IMR-90 (cell line): ENCODE data around the gene MAML3. TPM values are rescaled to one million over a fixed set of nuclear protein-coding genes. Genes with fewer than 3 reads are reported as not detected.

ENCODE experiments used
- ATAC-seq: fragments of 200-7000 bp; cut with Tn5 transposase; 2 replicates; pipeline ENCODE4 v1.9.1; 2020; ENCODE audit warnings: low read depth, mild to moderate bottlenecking, moderate library complexity
- BruUV-seq: library from RNA; stranded (reverse); fragments of 400-500 nt; replicated peaks from 2 replicates; lab custom pipeline; 2021; lab: Mats Ljungman, UMichigan
- CTCF ChIA-PET: fragments of 300-600 bp; formaldehyde crosslinking; extraction: SDS; loops from one replicate; lab custom pipeline; 2021; ENCODE audit warnings: antibody characterized with exemption; lab: Yijun Ruan, JAX
- POLR2A ChIA-PET: fragments of 300-600 bp; sonication (Branson Sonifier 250); formaldehyde crosslinking; loops from one replicate; lab custom pipeline; 2022; ENCODE audit warnings: antibody characterized with exemption; ENCODE audit not compliant: unreplicated experiment; lab: Charles Lee
- DNase-seq: peaks from one replicate; pipeline ENCODE4 v3.0.0; 2013
- H2AFZ ChIP-seq: replicated peaks from 2 replicates; pipeline ENCODE3; 2013; ENCODE audit warnings: low read length, mild to moderate bottlenecking; ENCODE audit not compliant: poor library complexity
- H2AK5ac ChIP-seq: 2 replicates; pipeline ENCODE4 v1.6.1; 2013; ENCODE audit warnings: low read depth, low read length, inconsistent platforms
- H2AK9ac ChIP-seq: replicated peaks from 2 replicates; pipeline ENCODE3; 2013; ENCODE audit warnings: mild to moderate bottlenecking, low read depth, low read length, moderate library complexity; ENCODE audit not compliant: poor library complexity
- H2BK120ac ChIP-seq: 2 replicates; pipeline ENCODE4 v1.6.1; 2013; ENCODE audit warnings: low read depth, low read length, inconsistent platforms
- H2BK15ac ChIP-seq: 3 replicates; pipeline ENCODE4 v1.6.1; 2013; ENCODE audit warnings: low read depth, low read length, inconsistent platforms
- H2BK20ac ChIP-seq: 2 replicates; pipeline ENCODE4 v1.6.1; 2013; ENCODE audit warnings: low read depth, mild to moderate bottlenecking, inconsistent platforms, low read length, moderate library complexity
- H2BK5ac ChIP-seq: 2 replicates; pipeline ENCODE4 v1.6.1; 2013; ENCODE audit warnings: mild to moderate bottlenecking, low read depth, low read length, inconsistent platforms; ENCODE audit not compliant: poor library complexity, severe bottlenecking
- H3K14ac ChIP-seq: replicated peaks from 2 replicates; pipeline ENCODE4 v1.6.1; 2013; ENCODE audit warnings: low read depth, low read length, inconsistent platforms
- H3K18ac ChIP-seq: 2 replicates; pipeline ENCODE4 v1.6.1; 2013; ENCODE audit warnings: low read depth, low read length, control low read depth
- H3K23ac ChIP-seq: 2 replicates; pipeline ENCODE4 v1.6.1; 2013; ENCODE audit warnings: low read depth, low read length, inconsistent platforms
- H3K27ac ChIP-seq: 2 replicates; pipeline ENCODE4 v1.5.1; 2013; ENCODE audit warnings: mild to moderate bottlenecking, control low read depth, low read length; ENCODE audit not compliant: insufficient read depth
- H3K27me3 ChIP-seq: 2 replicates; pipeline ENCODE4 v1.6.1; 2013; ENCODE audit warnings: low read length; ENCODE audit not compliant: control insufficient read depth, insufficient read depth
- H3K36me3 ChIP-seq: 2 replicates; pipeline ENCODE4 v1.6.1; 2013; ENCODE audit warnings: low read length, mixed read lengths; ENCODE audit not compliant: control insufficient read depth, insufficient read depth
- H3K4ac ChIP-seq: 2 replicates; pipeline ENCODE4 v1.6.1; 2013; ENCODE audit warnings: low read depth, low read length, inconsistent platforms
- H3K4me1 ChIP-seq: 2 replicates; pipeline ENCODE4 v1.6.1; 2013; ENCODE audit warnings: low read length, mixed read lengths; ENCODE audit not compliant: control insufficient read depth, insufficient read depth
- H3K4me2 ChIP-seq: 2 replicates; pipeline ENCODE4 v1.6.1; 2013; ENCODE audit warnings: low read depth, mild to moderate bottlenecking, control low read depth, low read length, moderate library complexity
- H3K4me3 ChIP-seq: 2 replicates; pipeline ENCODE4 v1.5.1; 2013; ENCODE audit warnings: low read depth, mild to moderate bottlenecking, control low read depth, low read length, moderate library complexity; ENCODE audit not compliant: insufficient read depth
- H3K56ac ChIP-seq: 2 replicates; pipeline ENCODE4 v1.6.1; 2013; ENCODE audit warnings: low read length, inconsistent platforms; ENCODE audit not compliant: insufficient read depth; ENCODE audit errors: extremely low read depth
- H3K79me1 ChIP-seq, 2 experiments: 2 replicates each; pipeline ENCODE4 v1.6.1; 2013; ENCODE audit warnings: low read length in 2 of 2, inconsistent platforms in 1 of 2, low read depth in 1 of 2
- H3K9ac ChIP-seq: 2 replicates; pipeline ENCODE4 v1.6.1; 2013; ENCODE audit warnings: low read depth, low read length, control low read depth
- H3K9me1 ChIP-seq: 2 replicates; pipeline ENCODE4 v1.6.1; 2013; ENCODE audit warnings: low read length, inconsistent platforms; ENCODE audit not compliant: insufficient read depth
- H3K9me3 ChIP-seq: 2 replicates; pipeline ENCODE4 v1.6.1; 2013; ENCODE audit warnings: low read length; ENCODE audit not compliant: control insufficient read depth, insufficient read depth
- H4K20me1 ChIP-seq: 2 replicates; pipeline ENCODE4 v1.6.1; 2013; ENCODE audit warnings: low read length, inconsistent platforms; ENCODE audit not compliant: insufficient read depth
- H4K5ac ChIP-seq: 2 replicates; pipeline ENCODE4 v1.6.1; 2013; ENCODE audit warnings: mild to moderate bottlenecking, low read depth, low read length, control low read depth
- H4K8ac ChIP-seq, 2 experiments: 2 replicates each; pipeline ENCODE4 v1.6.1; 2013; ENCODE audit warnings: low read depth in 2 of 2, low read length in 2 of 2, control low read depth in 1 of 2, inconsistent platforms in 1 of 2
- H4K91ac ChIP-seq: 2 replicates; pipeline ENCODE4 v1.6.1; 2013; ENCODE audit warnings: low read depth, low read length, inconsistent platforms; ENCODE audit not compliant: insufficient read depth
- BHLHE40 ChIP-seq: fragments of 150-350 bp; IDR thresholded peaks from 2 replicates; pipeline ENCODE4 v1.6.1; 2016; ENCODE audit warnings: mild to moderate bottlenecking, low read depth, low read length
- RAD21 ChIP-seq: IDR thresholded peaks from 2 replicates; pipeline ENCODE4 v1.6.1; 2012; ENCODE audit warnings: low read length, improper control_type of control experiment
- dilution Hi-C: fragments of 300-500 bp; cut with HindIII; formaldehyde crosslinking; loops from one replicate; pipeline ENCODE4 v1.14.3; 2018; ENCODE audit warnings: low sequenced_read_pairs; ENCODE audit not compliant: unreplicated experiment
- in situ Hi-C: fragments of 300-500 bp; cut with MboI; formaldehyde crosslinking; loops from 3 replicates; pipeline ENCODE4 v1.14.3; 2019; ENCODE audit warnings: low sequenced_read_pairs, inconsistent platforms, mixed read lengths
- intact Hi-C: fragments of 100-400 bp; cut with micrococcal nuclease; formaldehyde crosslinking; loops from 2 replicates; pipeline ENCODE4 v1.10.0; 2022
- polyA plus RNA-seq, 3 experiments: library from polyadenylated mRNA; depleted of rRNA; stranded (reverse); fragments of >200 nt; gene quantifications; 2 replicates each; pipeline ENCODE4 v1.2.3, GENCODE V29; 2012; ENCODE audit warnings: low replicate concordance in 1 of 3
- total RNA-seq: library from RNA; depleted of rRNA; stranded (reverse); fragments of >200 nt; gene quantifications from 2 replicates; pipeline ENCODE4 v1.2.3, GENCODE V29; 2012

The MAML3 gene
- total and polyA plus RNA-seq, 2 of the 4 experiments (the other 2 are of a cell fraction), result 0.90 to 1.7 TPM

DNA sequence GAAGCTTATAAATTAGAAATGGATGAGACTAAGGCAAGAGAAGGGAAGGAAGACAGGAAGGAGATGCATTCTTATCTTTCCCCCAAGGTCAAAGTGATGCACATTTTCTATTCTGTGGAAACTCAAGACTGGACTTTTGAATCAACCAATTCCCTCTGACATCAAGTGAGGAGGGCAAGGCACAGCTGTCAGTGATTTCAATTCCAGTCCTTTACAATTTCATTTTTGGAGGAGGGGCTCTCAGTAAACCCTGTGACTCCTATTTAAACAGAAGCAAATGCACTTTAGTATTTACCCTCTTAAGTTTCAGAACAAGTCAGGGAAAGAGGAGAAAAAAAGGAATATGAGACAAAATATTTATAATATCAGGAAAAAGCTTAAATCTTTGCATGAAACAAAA lies 354.4 kb downstream of the MAML3 start:
- no peak overlapping the region for H3K27ac ChIP-seq
- H2BK5ac ChIP-seq, result no peak overlapping the region
- no peak overlapping the region for H4K5ac ChIP-seq
- H3K36me3 ChIP-seq, result no peaks in the 10 kb centered on the region
- no peaks in the 10 kb centered on the region for H3K27me3 ChIP-seq
- no peak overlapping the region for H2BK20ac ChIP-seq
- H3K9me1 ChIP-seq, result no peaks in the 10 kb centered on the region; the same call in 1 of the 2 replicates
- no peak overlapping the region for H2AK9ac ChIP-seq
- no peak overlapping the region for H2AFZ ChIP-seq
- H3K23ac ChIP-seq, result no peak overlapping the region
- H3K9ac ChIP-seq, result no peak overlapping the region
- no peaks in the 10 kb centered on the region for H3K9me3 ChIP-seq
- intact Hi-C loops, result no loop called here
- POLR2A ChIA-PET, result no interaction called here
- H4K91ac ChIP-seq, result no peak overlapping the region
- no peak overlapping the region for H3K4me3 ChIP-seq
- no peak overlapping the region for H3K56ac ChIP-seq
- CTCF ChIA-PET, result interaction anchor here (0.6 kb wide), 1 partner anchor 24 kb away, joined by 3 read pairs; no protein-coding TSS in a partner anchor
- TF ChIP-seq BHLHE40, result no peak
- TF ChIP-seq RAD21, result no peak
- dilution Hi-C loops, result no loop called here
- no peak overlapping the region for H4K8ac ChIP-seq
- in situ Hi-C loops, result no loop called here
- no peak overlapping the region for H2BK15ac ChIP-seq
- ATAC-seq (no peak), DNase-seq (no peak)
- no peak overlapping the region for H3K14ac ChIP-seq
- H3K4ac ChIP-seq, result no peak overlapping the region
- no peaks in the 10 kb centered on the region; a peak in 1 of 4 replicates for H3K79me1 ChIP-seq
- no peak overlapping the region for H3K4me2 ChIP-seq
- H3K18ac ChIP-seq, result no peak overlapping the region
- no TSS peak for BruUV-seq
- no peak overlapping the region for H2BK120ac ChIP-seq
- no peaks in the 10 kb centered on the region for H4K20me1 ChIP-seq
- H3K4me1 ChIP-seq, result peaks cover 3% of the 10 kb centered on the region
- no peak overlapping the region for H2AK5ac ChIP-seq
